GM12892 (cell line): ENCODE results near the gene ADGRL3.

Source experiments
- POLR2A ChIP-seq: IDR thresholded peaks from 2 replicates; pipeline ENCODE4 v1.6.1; 2011; ENCODE audit warnings: low read depth, low read length, control low read depth
- POLR2AphosphoS5 ChIP-seq: IDR thresholded peaks from 2 replicates; pipeline ENCODE4 v1.6.1; 2011; ENCODE audit warnings: low read depth, low read length, control low read depth
- TAF1 ChIP-seq: IDR thresholded peaks from 2 replicates; pipeline ENCODE4 v1.6.1; 2011; ENCODE audit warnings: low read depth, mild to moderate bottlenecking, control low read depth, low read length, borderline replicate concordance

DNA sequence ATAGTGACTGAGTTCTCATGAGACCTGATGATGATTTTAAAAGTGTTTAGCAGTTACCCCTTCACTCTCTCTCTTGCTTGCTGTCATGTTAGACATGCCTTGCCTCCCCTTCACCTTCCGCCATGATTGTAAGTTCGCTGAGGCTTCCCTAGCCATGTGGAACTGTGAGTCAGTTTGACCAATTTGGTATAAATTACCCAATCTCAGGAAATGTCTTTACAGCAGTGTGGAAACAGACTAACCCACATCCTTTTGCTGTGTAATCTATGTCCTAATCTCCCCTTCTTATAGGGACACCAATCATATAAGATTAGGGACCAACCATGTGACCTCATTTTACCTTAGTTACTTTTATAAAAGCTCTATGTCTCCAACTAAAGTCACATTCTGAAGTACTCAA is 677.8 kb downstream of the ADGRL3 start:
- TF ChIP-seq POLR2A (no peak), POLR2AphosphoS5 (no peak), TAF1 (no peak)
